Progenitor cell of endocrine pancreas (in vitro differentiated cells): ENCODE results near the gene SMAD6. TPM values are rescaled to one million over a fixed set of nuclear protein-coding genes. Genes with fewer than 3 reads are reported as not detected.

Source experiments
- DNase-seq: peaks from one replicate; pipeline ENCODE4 v3.0.0; 2021; ENCODE audit warnings: low spot score; ENCODE audit not compliant: unreplicated experiment
- H3K27ac Mint-ChIP-seq: 2 replicates; pipeline ENCODE4 v1.8.0; 2021; ENCODE audit warnings: mild to moderate bottlenecking, moderate library complexity, mixed read lengths
- H3K27me3 Mint-ChIP-seq: 2 replicates; pipeline ENCODE4 v1.8.0; 2021; ENCODE audit warnings: mixed read lengths
- H3K36me3 Mint-ChIP-seq: 2 replicates; pipeline ENCODE4 v1.8.0; 2022; ENCODE audit warnings: mixed read lengths; ENCODE audit not compliant: insufficient read depth
- H3K4me1 Mint-ChIP-seq: 2 replicates; pipeline ENCODE4 v1.8.0; 2021; ENCODE audit warnings: low read depth, mixed read lengths
- H3K4me3 Mint-ChIP-seq: 2 replicates; pipeline ENCODE4 v1.8.0; 2021; ENCODE audit warnings: low read depth, mild to moderate bottlenecking, moderate library complexity, mixed read lengths
- H3K9me3 Mint-ChIP-seq: 2 replicates; pipeline ENCODE4 v1.8.0; 2021; ENCODE audit warnings: low read depth, mixed read lengths
- CTCF ChIP-seq: fragments of 200-600 bp; sonication (generic); IDR thresholded peaks from one replicate; pipeline ENCODE4 v1.5.0; 2021; ENCODE audit warnings: antibody characterized with exemption, mild to moderate bottlenecking; ENCODE audit not compliant: unreplicated experiment
- total RNA-seq: library from RNA; stranded (reverse); gene quantifications from 2 replicates; pipeline ENCODE4 v1.2.1, GENCODE V29; 2021

The SMAD6 gene
- total RNA-seq, 1 donor from 2014 or later, result 38.9 TPM

GRCh38 chr15:66725464-66725785 is 23.4 kb downstream of the SMAD6 start:
- Mint-ChIP-seq H3K27me3 (no peaks in the 10 kb centered on the region), H3K27ac (no peak overlapping the region), H3K4me3 (no peak overlapping the region), H3K36me3 (peaks cover 17% of the 10 kb centered on the region), H3K4me1 (peaks cover 11% of the 10 kb centered on the region), H3K9me3 (no peaks in the 10 kb centered on the region)
- TF ChIP-seq CTCF, result no peak
- DNase-seq, result no peak

GRCh38 chr15:66726386-66726785 is 24.4 kb downstream of the SMAD6 start:
- Mint-ChIP-seq H3K4me3 (no peak overlapping the region), H3K27me3 (no peaks in the 10 kb centered on the region), H3K4me1 (peaks cover 11% of the 10 kb centered on the region), H3K36me3 (peaks cover 17% of the 10 kb centered on the region), H3K9me3 (no peaks in the 10 kb centered on the region), H3K27ac (no peak overlapping the region)
- no peak for TF ChIP-seq CTCF
- DNase-seq, result no peak

GRCh38 chr15:66729331-66729951 is 27.4 kb downstream of the SMAD6 start:
- Mint-ChIP-seq H3K4me3 (no peak overlapping the region), H3K4me1 (peaks cover 6% of the 10 kb centered on the region), H3K9me3 (no peaks in the 10 kb centered on the region), H3K27me3 (no peaks in the 10 kb centered on the region), H3K36me3 (peaks cover 15% of the 10 kb centered on the region), H3K27ac (peak overlapping the region; percentile 42)
- no peak for DNase-seq
- no peak for TF ChIP-seq CTCF

GRCh38 chr15:66730168-66731021 is 28.4 kb downstream of the SMAD6 start:
- no peak for DNase-seq
- H3K4me1 Mint-ChIP-seq, result peaks cover 4% of the 10 kb centered on the region
- no peak overlapping the region for H3K4me3 Mint-ChIP-seq
- no peaks in the 10 kb centered on the region for H3K27me3 Mint-ChIP-seq
- no peaks in the 10 kb centered on the region for H3K9me3 Mint-ChIP-seq
- H3K27ac Mint-ChIP-seq, result no peak overlapping the region
- TF ChIP-seq CTCF, result no peak
- peaks cover 12% of the 10 kb centered on the region for H3K36me3 Mint-ChIP-seq

- Mint-ChIP-seq H3K36me3 (peaks cover 9% of the 10 kb centered on the region), H3K9me3 (no peaks in the 10 kb centered on the region), H3K4me3 (no peak overlapping the region), H3K4me1 (peaks cover 1% of the 10 kb centered on the region), H3K27ac (peak overlapping the region; percentile 34), H3K27me3 (no peaks in the 10 kb centered on the region)
- no peak for TF ChIP-seq CTCF
- no peak for DNase-seq
Measured at GRCh38 chr15:66733976-66734375, 31.9 kb downstream of the SMAD6 start.
